Testis (tissue), 2 donors: ENCODE data around the gene PABPC1L2A.
"Not testable (repeated sequence)": the region's sequence is repeated elsewhere in the genome, so short reads cannot be mapped to it uniquely, and the experiment has no call there.

Source experiments
- CTCF ChIP-seq, 3 experiments: fragments of 450-650 bp in 2 of 3; fragments of 200-600 bp in 1 of 3; sonication (generic) in 1 of 3; IDR thresholded peaks; one replicate each; pipeline ENCODE4 v1.5.1; 2016 to 2019; ENCODE audit warnings: antibody characterized with exemption in 3 of 3, mild to moderate bottlenecking in 2 of 3, moderate library complexity in 1 of 3
- POLR2A ChIP-seq: fragments of 450-650 bp; IDR thresholded peaks from one replicate; pipeline ENCODE4 v1.6.1; 2017; ENCODE audit warnings: antibody characterized with exemption, mild to moderate bottlenecking, moderate library complexity

- not testable (repeated sequence) for TF ChIP-seq CTCF (IDR thresholded peaks at IDR 0.05); POLR2A
Observed at GRCh38 chrX:73079884-73080283, 572 bp upstream of the PABPC1L2A start.
